WTC11 (cell line): ENCODE results near the gene ACBD4.

ENCODE experiments used
- CREB1 ChIP-seq: sonication (generic); formaldehyde crosslinking; IDR thresholded peaks from 2 replicates; pipeline ENCODE4 v1.8.0; 2023; ENCODE audit warnings: mild to moderate bottlenecking, missing genetic modification reagents
- CREM ChIP-seq: sonication (generic); formaldehyde crosslinking; IDR thresholded peaks from 2 replicates; pipeline ENCODE4 v1.8.1; 2022; ENCODE audit warnings: mild to moderate bottlenecking, missing genetic modification reagents, moderate library complexity
- CTCF ChIP-seq: fragments of 200-600 bp; IDR thresholded peaks from 2 replicates; pipeline ENCODE4 v1.8.0; 2022; ENCODE audit warnings: antibody characterized with exemption
- KAT7 ChIP-seq: sonication (generic); formaldehyde crosslinking; IDR thresholded peaks from 2 replicates; pipeline ENCODE4 v1.8.1; 2023; ENCODE audit warnings: missing genetic modification reagents, mild to moderate bottlenecking, borderline replicate concordance
- TF ChIP-seq, protein P1 (sequence below): sonication (generic); formaldehyde crosslinking; IDR thresholded peaks from 2 replicates; pipeline ENCODE4 v1.8.0; 2023; ENCODE audit warnings: mild to moderate bottlenecking, missing genetic modification reagents

DNA sequence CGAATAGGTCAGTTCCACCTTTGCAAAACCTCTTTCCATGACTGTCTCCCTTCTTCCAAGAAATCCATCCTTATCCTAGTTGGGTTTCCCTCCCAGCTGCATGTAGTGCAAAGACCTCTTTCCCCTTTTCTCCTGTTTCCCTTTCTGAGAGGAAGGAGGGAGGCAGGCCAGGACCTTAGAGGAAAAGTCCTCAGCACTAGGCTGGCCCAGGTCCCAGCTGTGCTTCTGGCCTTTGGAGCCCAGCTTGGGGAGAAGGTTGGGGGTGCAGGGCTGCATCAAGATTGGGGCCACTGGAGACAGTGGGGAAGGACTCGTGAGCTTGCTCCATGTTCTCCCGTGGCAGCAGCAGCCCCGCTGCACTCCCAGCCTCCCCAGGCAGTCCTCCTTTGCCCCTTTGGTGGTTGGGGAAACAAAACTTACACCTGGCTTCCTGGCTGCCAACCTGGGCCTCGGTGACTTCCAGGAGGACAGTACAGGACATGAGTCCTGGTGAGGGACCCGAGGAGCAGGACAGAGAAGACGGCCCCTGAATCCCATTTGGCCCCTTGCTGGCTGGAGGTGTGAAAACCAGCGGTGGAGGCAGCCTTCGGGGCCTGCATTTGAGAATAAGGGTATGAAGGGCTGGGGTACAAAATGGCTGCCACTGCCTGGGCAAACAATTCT is 26.7 kb downstream of the ACBD4 start:
- TF ChIP-seq KAT7 (CRISPR knock-in tag) (no peak), CTCF (no peak), CREB1 (CRISPR knock-in tag) (no peak), CREM (CRISPR knock-in tag) (no peak)
- TF ChIP-seq, protein P1, sequence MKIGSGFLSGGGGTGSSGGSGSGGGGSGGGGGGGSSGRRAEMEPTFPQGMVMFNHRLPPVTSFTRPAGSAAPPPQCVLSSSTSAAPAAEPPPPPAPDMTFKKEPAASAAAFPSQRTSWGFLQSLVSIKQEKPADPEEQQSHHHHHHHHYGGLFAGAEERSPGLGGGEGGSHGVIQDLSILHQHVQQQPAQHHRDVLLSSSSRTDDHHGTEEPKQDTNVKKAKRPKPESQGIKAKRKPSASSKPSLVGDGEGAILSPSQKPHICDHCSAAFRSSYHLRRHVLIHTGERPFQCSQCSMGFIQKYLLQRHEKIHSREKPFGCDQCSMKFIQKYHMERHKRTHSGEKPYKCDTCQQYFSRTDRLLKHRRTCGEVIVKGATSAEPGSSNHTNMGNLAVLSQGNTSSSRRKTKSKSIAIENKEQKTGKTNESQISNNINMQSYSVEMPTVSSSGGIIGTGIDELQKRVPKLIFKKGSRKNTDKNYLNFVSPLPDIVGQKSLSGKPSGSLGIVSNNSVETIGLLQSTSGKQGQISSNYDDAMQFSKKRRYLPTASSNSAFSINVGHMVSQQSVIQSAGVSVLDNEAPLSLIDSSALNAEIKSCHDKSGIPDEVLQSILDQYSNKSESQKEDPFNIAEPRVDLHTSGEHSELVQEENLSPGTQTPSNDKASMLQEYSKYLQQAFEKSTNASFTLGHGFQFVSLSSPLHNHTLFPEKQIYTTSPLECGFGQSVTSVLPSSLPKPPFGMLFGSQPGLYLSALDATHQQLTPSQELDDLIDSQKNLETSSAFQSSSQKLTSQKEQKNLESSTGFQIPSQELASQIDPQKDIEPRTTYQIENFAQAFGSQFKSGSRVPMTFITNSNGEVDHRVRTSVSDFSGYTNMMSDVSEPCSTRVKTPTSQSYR = no peak
